Ovary (tissue), 3 donors: ENCODE measurements around the gene KCMF1.

ENCODE experiments used
- CTCF ChIP-seq, 3 donors: fragments of 450-650 bp in 2 of 3; fragments of 200-600 bp in 1 of 3; IDR thresholded peaks; one replicate each; pipeline versions ENCODE4 v1.5.1 to v1.8.0; 2016 to 2022; ENCODE audit warnings: antibody characterized with exemption in 3 of 3, mild to moderate bottlenecking in 1 of 3
- EP300 ChIP-seq: sonication (generic); formaldehyde crosslinking; IDR thresholded peaks from one replicate; pipeline ENCODE4 v1.6.1; 2017; ENCODE audit warnings: antibody characterized with exemption
- donor health status: DM: no; HTN: no; CAD: no.

- no peak for TF ChIP-seq CTCF (IDR thresholded peaks at IDR 0.05)
- no peak for TF ChIP-seq EP300
Observed at GRCh38 chr2:85018049-85018447, 47.1 kb downstream of the KCMF1 start.
